Aorta (tissue), 5 donors: ENCODE data around the gene PRPF38B. TPM values are rescaled to one million over a fixed set of nuclear protein-coding genes. Genes with fewer than 3 reads are reported as not detected.
"Not testable (repeated sequence)": the region's sequence is repeated elsewhere in the genome, so short reads cannot be mapped to it uniquely, and the experiment has no call there.

Experiments
- ATAC-seq: fragments of 200-7000 bp; cut with Tn5 transposase; one replicate; pipeline ENCODE4 v1.9.1; 2022; ENCODE audit warnings: moderate library complexity; ENCODE audit not compliant: low FRiP score
- DNase-seq, 2 donors: peaks; one replicate each; pipeline ENCODE4 v3.0.0-alpha.2; 2020
- H3K27ac ChIP-seq, 2 donors: one replicate each; pipeline ENCODE4 v1.5.1; 2013; ENCODE audit warnings: low read length in 2 of 2, mild to moderate bottlenecking in 2 of 2, moderate library complexity in 2 of 2, control low read depth in 1 of 2, inconsistent platforms in 1 of 2, low read depth in 1 of 2
- H3K27me3 ChIP-seq, 2 donors: one replicate each; pipeline ENCODE4 v1.6.1; 2013; ENCODE audit warnings: control low read depth in 1 of 2, low read length in 1 of 2, mild to moderate bottlenecking in 1 of 2, moderate library complexity in 1 of 2; ENCODE audit not compliant: insufficient read depth in 2 of 2, control insufficient read depth in 1 of 2
- H3K36me3 ChIP-seq, 2 donors: one replicate each; pipeline ENCODE4 v1.6.1; 2013; ENCODE audit warnings: control low read depth in 1 of 2, low read length in 1 of 2, mild to moderate bottlenecking in 1 of 2; ENCODE audit not compliant: insufficient read depth in 2 of 2, control insufficient read depth in 1 of 2
- H3K4me1 ChIP-seq, 2 donors: one replicate each; pipeline ENCODE4 v1.6.1; 2013; ENCODE audit warnings: low read length in 2 of 2, control low read depth in 1 of 2, mild to moderate bottlenecking in 1 of 2, moderate library complexity in 1 of 2; ENCODE audit not compliant: insufficient read depth in 2 of 2, control insufficient read depth in 1 of 2
- H3K4me3 ChIP-seq, 2 donors: one replicate each; pipeline ENCODE4 v1.5.1; 2013; ENCODE audit warnings: low read length in 2 of 2, control low read depth in 1 of 2, mild to moderate bottlenecking in 1 of 2
- H3K9me3 ChIP-seq: one replicate; pipeline ENCODE4 v1.6.1; 2013; ENCODE audit warnings: mild to moderate bottlenecking, low read length; ENCODE audit not compliant: control insufficient read depth
- WGBS, 2 donors: extraction: QIAGEN DNeasy Blood & Tissue Kit; methylation state at CpG; one replicate each; pipeline ENCODE4 v1.1.7; 2013; 5-methylcytosine and 5-hydroxymethylcytosine counted together
- intact Hi-C, 2 donors: fragments of 100-400 bp; cut with DNase I; formaldehyde crosslinking; loops; one replicate each; pipeline versions ENCODE4 v1.14.2 to v1.15.0; 2022
- polyA plus RNA-seq, 2 donors: library from polyadenylated mRNA; stranded (reverse); fragments of 200-250 nt; gene quantifications; one replicate each; pipeline ENCODE4 v1.2.3, GENCODE V29; 2013
- total RNA-seq, 2 donors: library from RNA; stranded (reverse); fragmentation: NEBNext Ultra II Directional; extraction: Animal tissue kit (Norgen Biotek cat#: 25700); gene quantifications; one replicate each; pipeline ENCODE4 v1.2.1, GENCODE V29; 2021
- donor health status: healthy with polysubstance abuse.
- donor health status: Bipolar disorder and iron deficiency.
- donor health status: DM: no; HTN: no; CAD: no.
- donor health status: DM: no; HTN: no; CAD: no.
- donor health status: DM: yes; HTN: yes; CAD: no.

Gene PRPF38B
- total and polyA plus RNA-seq, 4 donors: 24.9 to 45.6 (median 42.5) TPM

DNA sequence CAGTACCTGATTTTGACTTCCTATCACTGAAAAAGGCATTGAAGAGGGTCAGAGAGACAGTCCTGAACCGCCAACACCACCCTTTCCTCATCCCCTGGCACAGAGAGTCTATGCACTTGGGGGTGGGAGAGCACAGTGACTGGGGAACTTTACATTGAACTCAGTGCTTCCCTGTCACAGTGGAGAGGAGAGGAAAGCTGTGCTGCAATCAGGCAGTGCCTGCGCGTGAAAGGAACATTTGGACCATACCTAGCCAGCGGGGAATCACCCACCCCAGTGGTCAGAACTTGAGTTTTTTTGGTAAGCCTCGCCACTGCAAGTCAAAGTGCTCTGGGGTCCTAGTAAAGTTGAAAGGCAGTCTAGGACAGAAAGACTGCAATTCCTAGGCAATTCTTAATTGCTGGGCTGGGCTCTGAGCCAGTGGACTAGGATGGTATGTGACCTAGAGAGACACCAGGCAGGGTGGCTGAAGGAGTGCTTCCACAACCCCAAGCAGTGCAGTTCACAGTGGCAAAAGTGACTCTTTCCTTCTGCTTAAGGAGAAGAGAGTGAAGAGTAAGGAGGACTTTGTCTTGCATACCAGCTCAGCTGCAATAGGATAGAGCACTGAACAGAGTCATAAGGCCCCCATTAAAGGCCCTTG is 21.9 kb upstream of the PRPF38B start:
- DNase-seq: no peak
- intact Hi-C loops: no loop called here

DNA sequence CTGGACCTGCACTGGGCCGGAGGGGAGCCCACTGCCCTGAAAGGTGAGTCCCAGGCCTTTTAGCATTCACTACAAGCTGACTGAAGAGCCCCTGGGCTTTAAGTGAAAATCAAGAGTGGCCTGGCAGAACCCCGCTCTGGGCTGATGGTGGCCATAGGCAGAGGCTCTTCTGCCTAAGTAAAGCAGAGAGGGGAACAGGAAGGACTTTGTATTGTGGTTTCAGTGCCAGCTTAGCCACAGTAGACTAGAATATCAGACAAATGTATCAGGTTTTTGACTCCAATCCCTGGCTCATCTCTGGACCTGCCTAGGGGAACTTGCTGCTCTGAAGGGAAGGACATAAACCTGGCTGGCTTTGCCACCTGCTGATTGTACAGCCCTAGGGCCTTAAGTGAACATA is 21.0 kb upstream of the PRPF38B start:
- H3K27ac ChIP-seq: no peak overlapping the region
- DNase-seq (no peak), ATAC-seq (no peak)
- no peaks in the 10 kb centered on the region for H3K9me3 ChIP-seq
- H3K27me3 ChIP-seq: no peaks in the 10 kb centered on the region
- H3K36me3 ChIP-seq: no peaks in the 10 kb centered on the region
- WGBS, 2 donors: 89 to 94% methylated on average over 2 of the region's 2 CpGs
- intact Hi-C loops: no loop called here
- H3K4me1 ChIP-seq: no peaks in the 10 kb centered on the region
- H3K4me3 ChIP-seq: no peak overlapping the region

More for the DNA sequence above, 21.9 kb upstream of the PRPF38B start:
- Histone ChIP-seq H3K4me1 (no peaks in the 10 kb centered on the region), H3K9me3 (no peaks in the 10 kb centered on the region), H3K27me3 (no peaks in the 10 kb centered on the region), H3K4me3 (no peak overlapping the region), H3K27ac (no peak overlapping the region), H3K36me3 (no peaks in the 10 kb centered on the region)
- ATAC-seq: no peak
- WGBS, 2 donors: 75 to 86% methylated on average over 5 of the region's 5 CpGs

DNA sequence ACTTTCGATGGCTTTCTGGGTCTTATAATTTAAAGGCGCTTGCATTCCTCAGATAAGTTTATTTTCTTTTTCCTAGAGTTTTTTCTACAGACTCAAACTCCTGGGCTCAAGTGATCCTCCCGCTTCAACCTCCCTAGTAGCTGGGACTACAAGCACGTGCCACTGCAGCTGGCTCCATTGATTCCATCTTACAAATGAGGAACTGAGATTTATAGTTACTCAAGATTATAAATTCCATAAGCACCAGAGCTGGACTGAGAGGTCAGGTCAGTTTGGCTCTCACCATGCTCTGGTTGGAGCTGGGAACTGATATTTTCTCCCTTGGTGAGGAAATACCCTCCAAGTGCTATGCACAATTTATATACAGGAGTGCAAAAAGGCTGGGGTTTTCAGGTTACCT is 13.4 kb upstream of the PRPF38B start:
- no peak for ATAC-seq
- Histone ChIP-seq H3K9me3 (no peaks in the 10 kb centered on the region), H3K36me3 (no peaks in the 10 kb centered on the region), H3K4me1 (no peaks in the 10 kb centered on the region), H3K4me3 (no peak overlapping the region), H3K27me3 (no peaks in the 10 kb centered on the region), H3K27ac (no peak overlapping the region)
- intact Hi-C loops: no loop called here
- WGBS, 2 donors: 28% methylated on average over 4 of the region's 4 CpGs
- DNase-seq: peak in 1 of 2 donors; percentile 58

DNA sequence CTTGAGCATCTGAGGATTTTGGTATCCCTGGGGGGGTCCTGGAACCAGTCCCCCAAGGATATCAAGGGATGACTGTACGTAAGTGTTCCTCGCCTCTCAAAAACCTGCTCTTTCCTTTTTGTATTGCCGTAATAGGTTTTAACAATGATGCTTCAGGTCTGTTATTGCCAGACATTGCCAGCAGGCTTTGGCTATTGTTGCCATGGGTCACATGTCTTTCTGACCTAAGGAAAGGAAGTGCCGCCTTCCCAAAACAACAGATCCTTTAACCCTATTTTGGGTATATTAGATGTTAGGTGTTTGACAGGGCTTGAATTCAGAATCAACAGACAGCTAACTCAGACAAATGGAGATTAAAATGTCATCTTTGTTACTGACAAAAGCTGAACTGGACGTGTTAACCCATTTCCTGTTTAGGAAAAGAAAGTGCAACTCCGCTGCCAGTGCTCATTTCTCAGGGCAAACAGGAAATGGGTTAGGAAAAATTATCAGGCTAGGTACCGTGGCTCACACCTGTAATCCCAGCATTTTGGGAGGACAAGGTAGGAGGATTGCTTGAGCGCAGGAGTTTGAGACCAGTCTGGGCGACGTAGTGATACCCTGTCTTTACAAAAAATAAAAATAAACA is 12.4 kb upstream of the PRPF38B start:
- Histone ChIP-seq H3K36me3 (no peaks in the 10 kb centered on the region), H3K9me3 (no peaks in the 10 kb centered on the region), H3K27ac (no peak overlapping the region), H3K4me1 (no peaks in the 10 kb centered on the region), H3K27me3 (no peaks in the 10 kb centered on the region), H3K4me3 (no peak overlapping the region)
- ATAC-seq (no peak), DNase-seq (no peak)
- WGBS, 2 donors: 79% methylated on average over 10 of the region's 10 CpGs
- intact Hi-C loops: no loop called here

DNA sequence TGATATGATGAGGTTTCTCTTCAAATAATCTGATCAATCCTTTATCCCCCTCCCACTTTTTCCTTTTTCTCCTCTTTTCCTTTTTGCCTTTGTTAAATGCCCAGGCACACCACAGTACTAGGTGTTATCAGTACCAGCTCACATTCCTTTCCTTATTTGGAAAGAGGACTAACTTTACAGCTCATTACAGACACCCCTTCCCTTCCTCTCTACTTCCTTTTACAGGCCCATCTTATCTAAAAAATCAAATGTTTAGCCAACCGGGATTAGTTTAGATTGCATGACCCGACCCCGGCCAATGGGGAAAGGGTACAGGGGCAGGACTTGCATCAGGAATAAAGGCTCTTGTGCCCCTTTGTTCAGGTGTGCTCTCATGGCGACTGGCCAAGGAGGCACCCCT is 10.4 kb upstream of the PRPF38B start:
- ATAC-seq, H3K36me3 ChIP-seq, H3K9me3 ChIP-seq, DNase-seq, H3K27me3 ChIP-seq, H3K4me3 ChIP-seq, H3K4me1 ChIP-seq, intact Hi-C loops, H3K27ac ChIP-seq: not testable (repeated sequence)
- WGBS, 2 donors: 44 to 52% methylated on average over 4 of the region's 4 CpGs

DNA sequence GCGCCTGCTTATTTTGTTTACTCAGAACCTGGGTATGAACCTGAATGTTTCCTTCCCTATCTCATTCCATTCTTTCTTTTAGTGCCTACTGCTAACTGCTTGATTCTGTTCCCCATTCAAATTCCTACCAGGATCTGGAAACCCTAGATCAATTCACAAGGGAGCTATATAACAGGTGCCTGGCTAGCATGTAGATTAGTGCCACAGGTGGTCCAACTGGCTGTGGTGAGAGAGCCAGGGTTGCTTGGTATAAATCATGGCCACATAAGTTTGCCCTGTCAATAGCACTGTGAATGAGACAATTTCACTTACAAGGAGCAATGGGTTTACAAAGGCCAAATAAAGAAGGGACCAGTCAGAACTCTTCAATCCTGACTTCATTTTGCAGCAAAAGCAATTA is 6.6 kb upstream of the PRPF38B start:
- Histone ChIP-seq H3K4me1 (no peaks in the 10 kb centered on the region), H3K27ac (no peak overlapping the region), H3K36me3 (no peaks in the 10 kb centered on the region), H3K9me3 (no peaks in the 10 kb centered on the region), H3K4me3 (no peak overlapping the region), H3K27me3 (no peaks in the 10 kb centered on the region)
- no peak for ATAC-seq
- WGBS, 2 donors: 77 to 92% methylated on average over 1 of the region's 1 CpG
- DNase-seq: no peak
- intact Hi-C loops: no loop called here

DNA sequence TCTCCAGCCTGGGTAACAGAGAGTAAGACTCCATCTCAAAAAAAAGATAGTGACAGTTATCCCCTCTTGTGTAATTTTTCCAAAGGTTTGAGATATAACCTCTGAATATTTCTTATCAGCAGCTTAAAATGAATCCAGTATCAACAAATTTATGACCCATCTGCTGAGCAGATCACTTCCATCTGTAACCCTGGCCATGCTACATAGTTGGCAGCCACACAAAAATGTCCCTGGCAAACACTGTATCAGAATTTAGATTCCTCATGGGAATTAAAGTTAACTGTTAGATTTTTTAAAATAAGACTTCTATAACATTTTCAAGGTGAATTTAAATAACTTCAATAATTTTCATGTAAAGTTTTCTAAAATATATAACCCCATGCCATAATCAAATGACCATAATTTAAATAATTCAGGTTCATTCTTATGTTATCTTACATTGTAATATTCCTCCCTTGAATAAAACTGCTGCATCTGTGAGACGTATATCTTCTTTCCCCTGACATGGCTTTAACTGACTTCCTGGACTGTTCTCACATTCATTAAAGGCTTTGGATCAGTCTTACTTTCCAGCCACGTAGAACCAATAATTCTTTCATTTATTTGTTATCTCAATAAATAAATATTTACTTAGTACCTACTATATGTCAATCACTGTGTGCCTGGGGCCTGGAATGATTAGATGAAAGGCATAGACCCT is 5.3 kb upstream of the PRPF38B start:
- no peak for DNase-seq
- Histone ChIP-seq H3K4me3 (no peak overlapping the region), H3K4me1 (no peaks in the 10 kb centered on the region), H3K27me3 (no peaks in the 10 kb centered on the region), H3K9me3 (no peaks in the 10 kb centered on the region), H3K27ac (no peak overlapping the region), H3K36me3 (no peaks in the 10 kb centered on the region)
- WGBS, 2 donors: 41 to 50% methylated on average over 2 of the region's 2 CpGs
- intact Hi-C loops: no loop called here
- no peak for ATAC-seq

DNA sequence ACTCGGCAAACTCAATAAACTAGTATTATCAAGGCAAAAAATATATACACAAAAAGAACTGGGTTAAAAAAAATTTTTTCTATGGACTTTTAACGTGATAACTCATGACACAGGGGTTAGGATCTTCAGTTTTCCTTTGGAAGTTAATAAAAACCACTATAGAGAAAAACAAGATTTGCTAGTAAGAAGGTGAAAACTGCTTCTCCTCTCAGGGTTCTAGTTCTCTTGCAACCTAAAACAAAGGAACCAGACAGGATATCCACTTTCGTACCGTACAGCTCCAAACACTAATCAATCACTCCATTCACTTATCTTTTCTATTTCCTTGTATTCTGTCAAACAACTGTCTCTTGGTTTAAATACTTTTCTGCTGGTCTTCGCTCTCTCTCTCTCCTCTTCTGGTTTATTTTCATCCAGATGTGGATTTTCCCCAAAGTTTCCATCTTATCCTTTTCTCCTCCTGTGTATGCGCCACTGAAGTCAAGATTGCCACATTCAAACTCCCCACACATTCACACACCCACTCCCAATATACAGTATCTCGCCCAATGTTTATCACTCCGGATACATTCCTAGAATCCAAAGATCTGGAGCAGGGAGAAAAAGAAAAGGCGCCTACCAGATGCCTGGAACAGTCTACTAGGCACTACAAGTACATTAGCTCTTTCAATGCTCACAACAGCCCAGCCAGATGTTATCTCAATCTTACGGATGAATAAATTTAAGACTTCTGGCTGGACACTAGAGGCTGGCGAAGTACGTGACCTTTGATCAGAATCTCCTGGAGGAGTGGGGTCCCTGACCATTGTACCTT is 775 bp upstream of the PRPF38B start:
- no peak for DNase-seq
- no peak for ATAC-seq
- Histone ChIP-seq H3K4me3 (peak overlapping the region; percentile 76 to 78), H3K36me3 (no peaks in the 10 kb centered on the region), H3K27me3 (no peaks in the 10 kb centered on the region), H3K4me1 (no peaks in the 10 kb centered on the region), H3K27ac (peak overlapping the region in 1 of 2 donors; percentile 98), H3K9me3 (no peaks in the 10 kb centered on the region)
- intact Hi-C loops: no loop called here
- WGBS, 2 donors: 20 to 21% methylated on average over 12 of the region's 12 CpGs
